Mucosa of stomach (tissue), 1 donor: ENCODE results near the gene MPV17L2.
"Not testable (repeated sequence)": the region's sequence is repeated elsewhere in the genome, so short reads cannot be mapped to it uniquely, and the experiment has no call there.

Experiments used
- H3K27me3 ChIP-seq: one replicate; pipeline ENCODE4 v1.7.0; 2013; ENCODE audit warnings: mild to moderate bottlenecking, low read length; ENCODE audit not compliant: control insufficient read depth, insufficient read depth
- H3K36me3 ChIP-seq: one replicate; pipeline ENCODE4 v1.7.0; 2013; ENCODE audit warnings: low read length; ENCODE audit not compliant: control insufficient read depth, insufficient read depth
- H3K4me1 ChIP-seq: one replicate; pipeline ENCODE4 v1.7.0; 2013; ENCODE audit warnings: mild to moderate bottlenecking, low read length; ENCODE audit not compliant: control insufficient read depth, insufficient read depth
- H3K4me3 ChIP-seq: one replicate; pipeline ENCODE4 v1.7.0; 2013; ENCODE audit warnings: low read length
- H3K9ac ChIP-seq: one replicate; pipeline ENCODE4 v1.7.0; 2013; ENCODE audit warnings: mild to moderate bottlenecking, low read length, moderate library complexity
- H3K9me3 ChIP-seq: one replicate; pipeline ENCODE4 v1.7.0; 2013; ENCODE audit warnings: mild to moderate bottlenecking, low read length, moderate library complexity; ENCODE audit not compliant: control insufficient read depth
- donor health status: Pancreatic carcinoma.

The MPV17L2 gene

DNA sequence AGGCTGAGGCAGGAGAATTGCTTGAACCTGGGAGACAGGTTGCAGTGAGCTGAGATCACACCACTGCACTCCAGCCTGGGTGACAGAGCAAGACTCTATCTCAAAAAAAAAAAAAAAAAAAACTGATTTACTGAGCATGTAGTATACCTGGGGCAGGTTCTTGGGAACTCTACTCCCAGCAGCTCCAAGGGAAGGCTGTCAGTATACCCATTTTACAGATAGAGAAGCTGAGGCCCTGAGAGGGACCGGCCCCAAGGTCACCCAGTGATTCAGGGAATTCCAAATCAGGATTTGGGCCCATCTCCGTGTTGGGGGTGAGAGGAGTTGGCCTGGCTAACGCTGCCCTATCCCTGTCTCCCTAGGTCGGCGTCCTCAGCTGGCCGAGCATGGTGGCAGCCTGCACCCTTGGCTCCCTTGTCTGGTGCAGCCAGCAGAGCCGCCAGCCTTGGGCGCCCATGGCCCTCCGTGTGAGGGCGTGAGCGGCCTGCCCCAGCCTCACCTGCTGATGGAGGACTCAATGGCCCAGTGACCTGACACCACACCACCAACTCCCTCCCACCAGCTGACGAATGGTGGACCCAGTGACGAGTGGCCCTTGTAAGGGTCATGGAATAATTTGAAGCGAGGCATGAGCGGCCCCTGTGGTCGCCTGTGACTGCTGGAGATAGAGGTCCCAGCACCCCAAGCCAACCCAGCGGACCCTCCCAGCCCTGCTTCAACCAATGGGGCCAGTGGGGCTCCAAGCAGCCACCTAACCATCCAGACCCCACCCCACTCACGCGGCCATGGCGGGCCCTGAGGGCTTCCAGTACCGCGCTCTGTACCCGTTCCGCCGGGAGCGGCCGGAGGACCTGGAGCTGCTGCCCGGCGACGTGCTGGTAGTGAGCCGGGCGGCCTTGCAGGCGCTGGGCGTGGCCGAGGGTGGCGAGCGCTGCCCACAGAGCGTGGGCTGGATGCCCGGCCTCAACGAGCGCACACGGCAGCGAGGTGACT is 37.6 kb upstream of the MPV17L2 start:
- H3K9ac ChIP-seq: peak overlapping the region; percentile 23
- no peak overlapping the region for H3K4me3 ChIP-seq
- peaks cover 49% of the 10 kb centered on the region for H3K4me1 ChIP-seq
- H3K36me3 ChIP-seq: no peaks in the 10 kb centered on the region
- H3K27me3 ChIP-seq: no peaks in the 10 kb centered on the region
- H3K9me3 ChIP-seq: no peaks in the 10 kb centered on the region

DNA sequence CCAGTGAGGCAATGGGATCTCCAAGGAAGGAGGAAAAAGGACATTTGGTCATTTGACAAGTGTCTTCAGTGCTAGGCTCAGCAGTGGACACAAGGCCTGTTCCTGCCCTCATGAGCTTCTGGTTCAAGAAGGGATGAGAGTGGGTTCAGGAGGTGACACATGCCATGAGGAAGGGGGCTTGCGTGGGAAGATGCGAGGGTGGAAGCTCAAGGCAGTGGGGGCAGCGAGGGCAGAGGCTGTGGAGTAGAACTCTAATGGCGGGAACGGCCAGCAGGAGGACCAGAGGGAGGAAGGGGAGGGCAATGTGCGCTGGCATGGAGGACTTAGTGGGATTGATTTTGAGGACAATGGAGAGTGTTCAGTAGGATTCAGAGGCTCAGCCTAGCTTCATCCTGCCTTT is 36.8 kb upstream of the MPV17L2 start:
- Histone ChIP-seq H3K27me3 (no peaks in the 10 kb centered on the region), H3K4me1 (peaks cover 55% of the 10 kb centered on the region), H3K36me3 (no peaks in the 10 kb centered on the region), H3K9me3 (no peaks in the 10 kb centered on the region), H3K4me3 (no peak overlapping the region), H3K9ac (peak overlapping the region; percentile 23)

DNA sequence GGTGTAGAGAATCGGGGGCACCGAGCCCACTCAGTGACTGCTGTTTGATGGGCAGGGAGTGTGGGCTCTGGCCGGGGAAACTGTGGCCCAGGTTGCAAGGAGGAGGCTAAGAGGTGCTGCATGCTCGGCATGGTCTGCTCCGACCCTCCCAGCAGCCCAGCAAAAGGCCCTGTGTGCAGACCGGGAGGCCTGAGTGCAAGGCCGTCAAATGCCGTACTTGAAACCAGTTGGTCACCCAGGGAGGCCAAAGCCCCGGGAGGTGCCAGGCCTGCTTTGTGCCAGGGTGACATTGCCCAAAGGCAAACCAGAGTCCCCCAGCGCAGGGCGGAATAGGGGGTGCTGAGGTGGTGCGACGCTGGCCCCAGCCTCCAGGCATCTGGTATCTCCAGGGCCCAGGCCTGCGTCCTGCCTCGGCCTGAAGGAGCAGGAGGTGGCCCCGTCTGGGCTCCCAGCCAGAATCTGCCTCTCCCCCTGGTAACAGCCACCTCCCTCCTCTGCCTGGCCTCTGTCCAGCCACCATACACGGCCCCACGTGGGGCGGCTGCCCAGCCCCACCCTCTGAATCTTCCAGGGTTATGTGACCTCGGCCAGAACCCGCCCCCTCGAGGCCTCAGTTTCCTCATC is 36.1 kb upstream of the MPV17L2 start:
- no peaks in the 10 kb centered on the region for H3K36me3 ChIP-seq
- no peak overlapping the region for H3K4me3 ChIP-seq
- H3K4me1 ChIP-seq: peaks cover 49% of the 10 kb centered on the region
- H3K9me3 ChIP-seq: no peaks in the 10 kb centered on the region
- no peaks in the 10 kb centered on the region for H3K27me3 ChIP-seq
- peak overlapping the region; percentile 55 for H3K9ac ChIP-seq

DNA sequence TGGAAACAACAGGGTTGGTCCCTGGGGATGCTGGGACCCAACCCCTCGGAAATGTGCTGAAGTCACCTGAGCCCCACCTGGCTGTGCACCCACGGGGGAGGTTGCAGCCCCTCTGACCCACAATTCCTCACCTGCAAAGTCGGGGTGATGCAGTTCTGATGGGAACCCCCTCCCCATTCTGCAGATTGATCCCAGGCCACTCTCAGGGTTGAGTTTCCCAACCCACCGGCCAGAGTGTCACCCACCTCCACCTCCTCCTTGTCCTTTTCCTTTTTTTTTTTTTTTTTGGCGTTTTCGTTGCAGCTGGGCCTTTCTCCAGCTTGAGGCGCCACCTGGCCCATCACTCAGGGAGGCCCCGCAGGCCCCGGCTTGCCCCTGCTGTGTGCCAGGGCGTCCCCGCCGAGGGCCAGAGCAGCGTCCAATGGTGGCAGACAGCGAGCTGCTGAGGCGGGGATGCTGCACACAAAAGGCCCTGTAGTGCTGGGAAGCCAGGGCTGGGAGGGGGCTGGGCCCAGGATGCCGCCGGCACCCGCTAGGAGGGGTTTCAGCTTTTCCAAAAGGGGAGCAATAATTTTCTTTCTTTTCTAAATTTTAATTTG is 35.5 kb upstream of the MPV17L2 start:
- Histone ChIP-seq H3K36me3 (no peaks in the 10 kb centered on the region), H3K9ac (peak overlapping the region; percentile 55), H3K4me3 (no peak overlapping the region), H3K4me1 (peaks cover 48% of the 10 kb centered on the region), H3K9me3 (no peaks in the 10 kb centered on the region), H3K27me3 (no peaks in the 10 kb centered on the region)

DNA sequence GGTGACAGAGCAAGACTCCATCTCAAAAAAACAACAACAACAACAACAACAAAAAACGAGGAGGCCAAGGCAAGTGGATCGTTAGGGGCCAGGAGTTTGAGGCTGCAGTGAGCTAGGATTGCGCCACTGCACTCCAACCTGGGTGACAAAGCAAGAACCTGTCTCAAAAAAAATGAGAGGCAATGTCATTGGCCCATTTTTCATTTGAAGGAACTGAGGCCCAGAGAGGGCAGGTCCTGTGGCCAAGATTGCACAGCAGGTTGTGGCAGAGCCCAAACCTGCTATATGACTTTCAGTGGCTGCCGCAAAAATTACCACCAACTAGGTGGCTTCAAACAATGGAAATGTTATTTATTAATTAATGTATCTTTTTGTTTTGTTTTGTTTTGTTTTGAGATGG is 34.6 kb upstream of the MPV17L2 start:
- Histone ChIP-seq H3K36me3 (no peaks in the 10 kb centered on the region), H3K4me1 (peaks cover 48% of the 10 kb centered on the region), H3K4me3 (no peak overlapping the region), H3K9me3 (no peaks in the 10 kb centered on the region), H3K9ac (no peak overlapping the region), H3K27me3 (no peaks in the 10 kb centered on the region)

DNA sequence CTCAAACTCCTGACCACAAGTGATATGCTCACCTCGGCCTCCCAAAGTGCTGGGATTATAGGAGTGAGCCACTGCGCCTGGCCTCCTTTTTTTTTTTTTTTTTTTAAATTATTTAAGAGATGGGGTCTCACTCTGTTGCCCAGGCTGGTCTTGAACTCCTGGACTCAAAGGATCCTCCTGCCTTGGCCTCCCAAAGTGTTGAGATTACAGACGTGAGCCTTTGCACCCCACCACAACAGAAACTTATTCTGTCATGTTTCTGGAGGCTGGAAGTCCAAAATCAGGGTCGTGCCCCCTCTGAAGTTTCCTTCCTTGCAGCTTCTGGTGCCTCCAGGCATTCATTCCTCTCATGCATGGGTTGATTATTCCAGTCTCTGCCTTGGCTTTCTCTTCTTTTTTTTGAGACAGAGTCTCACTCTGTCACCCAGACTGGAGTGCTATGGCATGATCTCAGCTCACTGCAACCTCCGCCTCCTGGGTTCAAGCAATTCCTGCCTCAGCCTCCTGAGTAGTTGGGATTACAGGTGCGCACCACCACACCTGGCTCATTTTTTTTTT is 33.9 kb upstream of the MPV17L2 start:
- not testable (repeated sequence) for H3K9me3 ChIP-seq, H3K27me3 ChIP-seq, H3K4me3 ChIP-seq, H3K9ac ChIP-seq, H3K36me3 ChIP-seq
- H3K4me1 ChIP-seq: peaks cover 44% of the 10 kb centered on the region

DNA sequence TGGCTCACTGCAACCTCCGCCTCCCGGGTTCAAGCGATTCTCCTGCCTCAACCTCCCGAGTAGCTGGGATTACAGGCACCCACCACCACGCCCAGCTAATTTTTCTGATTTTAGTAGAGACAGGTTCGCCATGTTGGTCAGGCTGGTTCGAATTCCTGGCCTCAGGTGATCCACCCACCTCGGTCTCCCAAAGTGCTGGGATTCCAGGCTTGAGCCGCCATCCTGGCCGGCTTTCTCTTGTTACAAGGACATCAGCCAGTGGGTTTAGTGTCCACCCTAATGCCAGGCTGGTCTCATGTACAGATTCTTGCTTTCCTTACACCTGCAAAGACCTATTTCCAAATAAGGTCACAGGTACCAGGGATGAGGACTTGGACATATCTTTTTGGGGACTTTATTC is 33.2 kb upstream of the MPV17L2 start:
- Histone ChIP-seq H3K4me3 (no peak overlapping the region), H3K9me3 (no peaks in the 10 kb centered on the region), H3K36me3 (no peaks in the 10 kb centered on the region), H3K9ac (no peak overlapping the region), H3K27me3 (no peaks in the 10 kb centered on the region), H3K4me1 (peaks cover 38% of the 10 kb centered on the region)

DNA sequence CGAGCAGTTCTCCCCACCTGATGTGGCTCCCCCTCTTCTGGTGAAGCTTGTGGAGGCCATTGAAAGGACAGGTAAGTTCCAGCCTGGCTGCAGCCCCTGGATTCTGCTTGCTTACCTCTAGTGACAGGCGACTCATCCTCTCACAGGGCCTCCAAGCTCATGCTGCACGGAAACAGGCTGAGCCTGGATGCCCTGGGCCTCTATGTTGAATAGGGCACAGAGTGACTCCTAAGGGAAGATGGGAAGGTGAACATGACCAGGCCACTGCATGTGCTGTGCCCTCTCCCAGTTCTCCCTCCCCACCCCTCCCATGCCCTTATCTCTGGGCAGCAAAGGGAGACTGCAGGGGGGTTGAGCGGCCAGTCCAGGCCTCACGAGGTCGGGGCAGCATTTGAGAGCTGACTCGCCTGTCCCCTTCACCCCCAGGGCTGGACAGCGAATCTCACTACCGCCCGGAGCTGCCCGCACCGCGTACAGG is 32.5 kb upstream of the MPV17L2 start:
- H3K9ac ChIP-seq: no peak overlapping the region
- no peak overlapping the region for H3K4me3 ChIP-seq
- no peaks in the 10 kb centered on the region for H3K27me3 ChIP-seq
- H3K9me3 ChIP-seq: no peaks in the 10 kb centered on the region
- peaks cover 31% of the 10 kb centered on the region for H3K4me1 ChIP-seq
- no peaks in the 10 kb centered on the region for H3K36me3 ChIP-seq

DNA sequence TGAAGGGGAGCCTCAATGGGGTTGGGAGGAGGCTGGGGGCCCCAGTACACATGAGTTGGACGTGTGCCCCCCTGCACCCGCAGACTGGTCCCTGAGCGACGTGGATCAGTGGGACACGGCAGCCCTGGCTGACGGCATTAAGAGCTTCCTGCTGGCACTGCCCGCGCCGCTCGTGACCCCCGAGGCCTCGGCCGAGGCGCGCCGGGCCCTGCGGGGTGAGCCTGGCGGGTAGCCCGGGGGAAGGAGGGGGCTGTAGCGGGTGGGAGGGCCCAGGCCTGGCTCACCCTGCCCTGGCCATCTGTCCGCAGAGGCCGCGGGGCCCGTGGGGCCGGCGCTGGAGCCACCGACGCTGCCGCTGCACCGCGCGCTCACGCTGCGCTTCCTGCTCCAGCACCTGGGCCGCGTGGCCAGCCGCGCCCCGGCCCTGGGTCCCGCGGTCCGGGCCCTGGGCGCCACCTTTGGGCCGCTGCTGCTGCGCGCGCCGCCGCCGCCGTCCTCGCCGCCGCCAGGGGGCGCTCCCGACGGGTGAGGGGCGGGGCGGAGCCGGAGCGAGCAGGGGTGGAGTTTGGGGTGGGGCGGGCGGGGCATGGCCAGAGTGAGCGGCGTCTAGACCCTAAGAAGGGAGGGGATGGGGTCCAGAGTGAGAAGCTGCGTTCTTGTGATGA is 31.9 kb upstream of the MPV17L2 start:
- Histone ChIP-seq H3K36me3 (no peaks in the 10 kb centered on the region), H3K9ac (no peak overlapping the region)

DNA sequence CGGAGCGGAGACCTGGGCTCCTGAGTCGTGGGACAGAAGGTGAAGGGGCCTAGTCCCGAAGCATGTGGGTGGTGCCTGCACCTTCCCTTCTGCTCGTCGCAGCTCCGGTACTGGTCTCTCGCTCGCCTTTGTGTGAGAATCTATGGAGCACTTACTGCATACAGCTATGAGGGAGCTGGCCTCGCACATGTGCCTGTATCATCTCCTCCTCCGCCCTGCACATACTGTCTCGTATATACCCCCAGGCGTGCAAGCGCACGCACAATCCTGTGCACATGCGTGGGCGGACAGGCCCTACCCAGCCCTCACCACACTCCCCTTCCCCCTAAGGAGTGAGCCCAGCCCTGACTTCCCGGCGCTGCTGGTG is 31.4 kb upstream of the MPV17L2 start:
- H3K9ac ChIP-seq: no peak overlapping the region
- H3K9me3 ChIP-seq: no peaks in the 10 kb centered on the region
- H3K36me3 ChIP-seq: no peaks in the 10 kb centered on the region
- H3K27me3 ChIP-seq: no peaks in the 10 kb centered on the region
- H3K4me3 ChIP-seq: no peak overlapping the region
- H3K4me1 ChIP-seq: peaks cover 20% of the 10 kb centered on the region

More for the DNA sequence above, 31.9 kb upstream of the MPV17L2 start:
- no peaks in the 10 kb centered on the region for H3K27me3 ChIP-seq
- no peak overlapping the region for H3K4me3 ChIP-seq
- H3K4me1 ChIP-seq: peaks cover 25% of the 10 kb centered on the region
- H3K9me3 ChIP-seq: no peaks in the 10 kb centered on the region

DNA sequence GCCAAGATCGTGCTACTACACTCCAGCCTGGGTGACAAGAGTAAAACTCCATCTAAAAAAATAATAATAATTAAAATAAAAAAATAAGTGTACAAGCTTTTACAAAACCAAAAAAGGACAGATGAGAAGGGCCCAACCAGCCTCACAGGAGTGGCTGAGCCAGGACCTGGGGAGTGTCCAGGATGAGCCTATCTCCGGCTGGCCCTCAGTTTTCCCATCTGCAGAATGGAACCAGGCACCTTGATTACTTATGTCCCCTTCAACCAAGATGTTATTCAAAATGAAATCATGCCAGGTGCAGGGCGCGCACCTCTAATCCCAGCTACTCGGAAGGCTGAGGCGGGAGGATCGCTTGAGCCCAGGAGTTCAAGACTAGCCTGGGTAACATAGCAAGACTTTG is 28.9 kb upstream of the MPV17L2 start:
- Histone ChIP-seq H3K36me3 (no peaks in the 10 kb centered on the region), H3K9me3 (no peaks in the 10 kb centered on the region), H3K4me1 (peaks cover 8% of the 10 kb centered on the region), H3K9ac (no peak overlapping the region), H3K4me3 (no peak overlapping the region), H3K27me3 (no peaks in the 10 kb centered on the region)
